Thymus (tissue), 11 donors: ENCODE results near the gene KIFC3. TPM values are rescaled to one million over a fixed set of nuclear protein-coding genes. Genes with fewer than 3 reads are reported as not detected.
"Not testable (repeated sequence)": the region's sequence is repeated elsewhere in the genome, so short reads cannot be mapped to it uniquely, and the experiment has no call there.

Experiments used
- DNase-seq, 9 donors: peaks; one replicate each; pipeline ENCODE4 v3.0.0-alpha.2; 2013; ENCODE audit warnings: low spot score in 9 of 9, low read depth in 6 of 9, missing footprints in 1 of 9
- H3K27ac ChIP-seq, 2 donors: one replicate each; pipeline ENCODE4 v1.5.1; 2013; ENCODE audit warnings: control low read depth in 1 of 2, low read depth in 1 of 2, low read length in 1 of 2, mild to moderate bottlenecking in 1 of 2, moderate library complexity in 1 of 2
- H3K27me3 ChIP-seq, 2 donors: one replicate each; pipeline ENCODE4 v1.5.1; 2013; ENCODE audit warnings: low read length in 1 of 2; ENCODE audit not compliant: control insufficient read depth in 2 of 2, insufficient read depth in 1 of 2
- H3K36me3 ChIP-seq, 2 donors: one replicate each; pipeline ENCODE4 v1.5.1; 2013; ENCODE audit warnings: low read length in 1 of 2, mild to moderate bottlenecking in 1 of 2, moderate library complexity in 1 of 2; ENCODE audit not compliant: control insufficient read depth in 2 of 2, insufficient read depth in 2 of 2
- H3K4me1 ChIP-seq, 2 donors: one replicate each; pipeline ENCODE4 v1.5.1; 2013; ENCODE audit warnings: low read length in 2 of 2; ENCODE audit not compliant: control insufficient read depth in 2 of 2, insufficient read depth in 2 of 2
- H3K4me3 ChIP-seq, 2 donors: one replicate each; pipeline ENCODE4 v1.5.1; 2013; ENCODE audit warnings: low read length in 2 of 2, control low read depth in 1 of 2, mild to moderate bottlenecking in 1 of 2
- H3K9me3 ChIP-seq, 2 donors: one replicate each; pipeline ENCODE4 v1.5.1; 2013; ENCODE audit warnings: low read length in 1 of 2, mild to moderate bottlenecking in 1 of 2; ENCODE audit not compliant: control insufficient read depth in 2 of 2, insufficient read depth in 1 of 2
- WGBS: extraction: QIAGEN DNeasy Blood & Tissue Kit; methylation state at CpG from one replicate; pipeline ENCODE4 v1.1.7; 2013; 5-methylcytosine and 5-hydroxymethylcytosine counted together
- polyA plus RNA-seq: library from polyadenylated mRNA; stranded (reverse); fragments of 200-250 nt; gene quantifications from one replicate; pipeline ENCODE4 v1.2.3, GENCODE V29; 2013
- total RNA-seq: library from RNA; stranded (reverse); fragments of 120-200 nt; gene quantifications from one replicate; pipeline ENCODE4 v1.2.4, GENCODE V29; 2013
- donor health status: healthy.

Gene KIFC3
- total and polyA plus RNA-seq, 2 donors = 3.8 to 9.2 TPM

GRCh38 chr16:57749101-57749692, 53.1 kb downstream of the KIFC3 start:
- Histone ChIP-seq H3K27ac (no peak overlapping the region), H3K4me1 (no peaks in the 10 kb centered on the region), H3K36me3 (peaks cover 13 to 48% of the 10 kb centered on the region in 2 donors), H3K9me3 (no peaks in the 10 kb centered on the region), H3K4me3 (no peak overlapping the region), H3K27me3 (no peaks in the 10 kb centered on the region)
- DNase-seq = no peak
- 99% methylated on average over 3 of the region's 3 CpGs for WGBS

GRCh38 chr16:57748596-57748995, 53.7 kb downstream of the KIFC3 start:
- Histone ChIP-seq H3K9me3 (no peaks in the 10 kb centered on the region), H3K4me3 (no peak overlapping the region), H3K27me3 (no peaks in the 10 kb centered on the region), H3K36me3 (peaks cover 9 to 44% of the 10 kb centered on the region in 2 donors), H3K4me1 (no peaks in the 10 kb centered on the region), H3K27ac (no peak overlapping the region)
- no peak for DNase-seq
- 95% methylated on average over 11 of the region's 11 CpGs for WGBS

- Histone ChIP-seq H3K4me1 (no peaks in the 10 kb centered on the region), H3K4me3 (no peak overlapping the region), H3K27ac (no peak overlapping the region), H3K9me3 (no peaks in the 10 kb centered on the region), H3K36me3 (peaks cover 9 to 46% of the 10 kb centered on the region in 2 donors), H3K27me3 (no peaks in the 10 kb centered on the region)
- no peak for DNase-seq
- 97% methylated on average over 6 of the region's 6 CpGs for WGBS
These were observed 54.3 kb downstream of the KIFC3 start for GRCh38 chr16:57747996-57748395.

GRCh38 chr16:57747496-57747895, 54.8 kb downstream of the KIFC3 start:
- WGBS = 93% methylated on average over 12 of the region's 12 CpGs
- Histone ChIP-seq H3K27ac (no peak overlapping the region), H3K36me3 (peaks cover 10 to 47% of the 10 kb centered on the region in 2 donors), H3K9me3 (no peaks in the 10 kb centered on the region), H3K4me1 (no peaks in the 10 kb centered on the region), H3K27me3 (no peaks in the 10 kb centered on the region), H3K4me3 (no peak overlapping the region)
- DNase-seq = no peak

- H3K4me1 ChIP-seq = no peaks in the 10 kb centered on the region
- H3K27me3 ChIP-seq = no peaks in the 10 kb centered on the region
- no peak overlapping the region for H3K4me3 ChIP-seq
- no peak overlapping the region for H3K27ac ChIP-seq
- no peak for DNase-seq
- peaks cover 10 to 44% of the 10 kb centered on the region in 2 donors for H3K36me3 ChIP-seq
- 98% methylated on average over 7 of the region's 7 CpGs for WGBS
- H3K9me3 ChIP-seq = no peaks in the 10 kb centered on the region
These were observed 55.2 kb downstream of the KIFC3 start for GRCh38 chr16:57747091-57747490.

GRCh38 chr16:57746316-57746715, 56.0 kb downstream of the KIFC3 start:
- peaks cover 10 to 36% of the 10 kb centered on the region in 2 donors for H3K36me3 ChIP-seq
- not testable (repeated sequence) for H3K4me1 ChIP-seq, DNase-seq, H3K27ac ChIP-seq, H3K4me3 ChIP-seq, H3K27me3 ChIP-seq, H3K9me3 ChIP-seq
- WGBS = 97% methylated on average over 7 of the region's 7 CpGs

GRCh38 chr16:57745768-57746167, 56.5 kb downstream of the KIFC3 start:
- WGBS = 96% methylated on average over 3 of the region's 3 CpGs
- no peak for DNase-seq
- Histone ChIP-seq H3K4me3 (no peak overlapping the region), H3K27me3 (no peaks in the 10 kb centered on the region), H3K27ac (no peak overlapping the region), H3K9me3 (no peaks in the 10 kb centered on the region), H3K4me1 (no peaks in the 10 kb centered on the region), H3K36me3 (peaks cover 8 to 32% of the 10 kb centered on the region in 2 donors)

- no peak for DNase-seq
- peaks cover 8 to 32% of the 10 kb centered on the region in 2 donors for H3K36me3 ChIP-seq
These were observed 57.7 kb downstream of the KIFC3 start for GRCh38 chr16:57744642-57744903.

GRCh38 chr16:57743886-57744641, 58.2 kb downstream of the KIFC3 start:
- DNase-seq = no peak
- H3K9me3 ChIP-seq = no peaks in the 10 kb centered on the region
- H3K27me3 ChIP-seq = no peaks in the 10 kb centered on the region
- no peak overlapping the region for H3K27ac ChIP-seq
- WGBS = 92% methylated on average over 23 of the region's 23 CpGs
- peaks cover 9 to 34% of the 10 kb centered on the region in 2 donors for H3K36me3 ChIP-seq
- H3K4me3 ChIP-seq = no peak overlapping the region
- no peaks in the 10 kb centered on the region for H3K4me1 ChIP-seq

More at GRCh38 chr16:57744642-57744903, 57.7 kb downstream of the KIFC3 start:
- Histone ChIP-seq H3K9me3 (no peaks in the 10 kb centered on the region), H3K27me3 (no peaks in the 10 kb centered on the region), H3K4me3 (no peak overlapping the region), H3K27ac (no peak overlapping the region), H3K4me1 (no peaks in the 10 kb centered on the region)
- WGBS = 99% methylated on average over 7 of the region's 7 CpGs
